GM15510 (cell line): ENCODE data around the gene CINP.

Experiments
- POLR2A ChIP-seq: IDR thresholded peaks from 3 replicates; pipeline ENCODE4 v1.6.1; 2011; ENCODE audit warnings: borderline replicate concordance; ENCODE audit not compliant: insufficient read length; ENCODE audit errors: extremely low read depth

The CINP gene

DNA sequence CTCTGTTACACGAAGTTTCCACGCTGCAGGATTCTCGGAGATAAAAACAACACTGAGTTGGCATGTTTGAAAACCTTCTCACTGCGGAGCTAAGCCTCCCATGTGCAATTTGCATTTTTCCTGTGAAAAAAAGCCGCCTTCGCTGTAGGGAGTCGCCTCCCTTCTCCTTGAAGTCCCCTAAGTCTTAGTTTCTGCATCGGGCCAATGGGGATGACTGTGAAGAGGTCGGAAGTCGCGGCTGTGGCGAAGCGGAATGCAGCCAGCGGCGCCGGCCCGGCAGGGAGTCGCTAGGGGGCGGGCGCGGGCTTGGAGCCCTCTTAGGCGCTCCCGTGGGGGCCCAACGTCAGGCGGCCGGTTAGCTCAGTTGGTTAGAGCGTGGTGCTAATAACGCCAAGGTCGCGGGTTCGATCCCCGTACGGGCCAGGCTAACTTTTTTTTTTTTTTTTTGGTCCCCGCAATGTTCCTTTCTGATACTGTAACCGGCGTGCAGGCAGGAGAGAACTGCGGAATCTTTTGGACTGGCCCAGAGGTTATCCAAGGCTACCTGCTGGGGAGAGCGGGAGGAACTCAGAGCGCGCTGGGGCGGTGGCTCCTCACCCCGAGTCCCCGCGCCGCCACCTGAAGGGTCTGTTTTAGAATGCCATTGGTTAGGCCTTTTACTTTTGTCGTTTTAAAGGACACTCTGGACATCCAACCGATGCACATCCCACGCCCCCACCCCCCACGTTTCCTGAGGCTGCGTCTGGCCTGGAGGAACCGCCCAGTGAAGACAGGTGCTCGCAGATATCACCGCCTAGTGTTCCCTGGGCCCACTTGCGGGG lies 45.7 kb downstream of the CINP start:
- TF ChIP-seq POLR2A = peak; percentile 13

DNA sequence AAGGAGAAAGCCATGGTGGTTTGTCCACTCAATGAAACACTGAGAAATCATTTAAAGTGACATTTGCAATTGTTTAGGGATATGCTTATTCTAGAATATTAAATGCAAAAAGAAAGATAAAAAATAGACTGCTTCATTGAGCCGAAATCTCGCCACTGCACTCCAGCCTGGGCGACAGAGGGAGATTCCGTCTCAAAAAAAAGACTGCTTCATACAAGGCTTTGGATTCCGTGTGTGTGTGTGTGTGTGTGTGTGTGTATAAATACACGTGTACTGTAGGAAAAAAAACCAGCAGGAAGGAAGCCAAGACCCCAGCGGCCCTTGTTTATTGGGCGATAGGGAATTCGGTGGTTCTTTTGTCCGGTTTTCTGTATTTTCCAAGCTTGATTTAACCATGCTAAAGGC lies 46.4 kb downstream of the CINP start:
- no peak for TF ChIP-seq POLR2A

DNA sequence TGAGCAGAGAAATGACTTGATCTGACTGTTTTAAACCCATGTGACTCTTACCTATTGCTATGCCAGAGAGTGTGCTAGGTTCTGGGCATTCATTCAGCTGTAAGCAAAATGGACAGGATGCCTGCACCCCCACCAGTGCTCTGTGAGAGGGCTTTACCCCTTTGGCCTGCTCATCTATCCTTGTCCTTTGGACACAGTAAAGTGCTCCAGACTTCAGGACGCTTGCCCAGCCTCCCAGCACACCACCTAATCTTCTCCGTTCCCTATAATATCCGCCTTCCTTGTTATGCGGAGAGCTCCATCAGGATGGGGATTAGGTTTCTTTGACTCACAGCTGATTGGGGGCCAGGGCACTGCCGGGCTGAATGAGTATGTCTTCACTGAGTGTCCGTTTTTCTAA lies 47.6 kb downstream of the CINP start:
- TF ChIP-seq POLR2A = no peak

DNA sequence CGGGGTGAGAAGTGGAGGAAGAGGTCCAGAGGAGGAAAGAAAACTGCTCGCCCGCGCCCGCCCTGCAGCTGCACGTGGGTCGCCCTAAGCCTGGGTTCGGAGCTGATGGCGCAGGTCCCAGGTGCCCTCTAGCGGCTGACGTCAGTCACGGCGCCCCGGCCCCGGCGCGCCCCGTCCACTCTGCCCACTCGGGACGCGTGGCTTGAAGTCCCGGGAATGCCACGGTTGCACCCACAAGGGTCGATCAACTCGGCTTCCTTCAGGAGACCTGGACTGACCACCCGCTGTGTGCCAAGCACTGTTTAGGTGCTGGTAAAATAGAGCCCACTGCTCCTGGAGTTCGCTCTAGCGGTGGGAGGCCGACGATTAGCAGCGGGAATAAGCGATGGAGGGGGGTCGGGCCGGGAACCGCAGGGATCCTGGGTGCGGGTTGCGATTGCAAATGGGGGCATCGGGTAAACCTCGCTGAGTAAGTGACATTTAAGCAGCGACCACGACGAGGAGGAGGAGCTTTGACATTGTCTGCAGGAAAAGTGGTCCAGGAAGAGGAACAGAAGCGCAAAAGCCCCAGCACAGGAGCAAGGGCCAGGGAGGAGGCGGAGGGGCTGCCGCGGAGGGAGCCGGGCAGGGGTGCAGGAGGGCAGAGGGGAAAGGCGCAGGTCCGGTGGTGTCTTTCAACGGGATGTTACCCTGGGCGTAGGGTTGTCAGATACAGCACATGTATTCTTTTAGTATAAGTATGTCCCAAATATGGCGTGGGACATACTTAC lies 48.3 kb downstream of the CINP start:
- peak; percentile 13 for TF ChIP-seq POLR2A

DNA sequence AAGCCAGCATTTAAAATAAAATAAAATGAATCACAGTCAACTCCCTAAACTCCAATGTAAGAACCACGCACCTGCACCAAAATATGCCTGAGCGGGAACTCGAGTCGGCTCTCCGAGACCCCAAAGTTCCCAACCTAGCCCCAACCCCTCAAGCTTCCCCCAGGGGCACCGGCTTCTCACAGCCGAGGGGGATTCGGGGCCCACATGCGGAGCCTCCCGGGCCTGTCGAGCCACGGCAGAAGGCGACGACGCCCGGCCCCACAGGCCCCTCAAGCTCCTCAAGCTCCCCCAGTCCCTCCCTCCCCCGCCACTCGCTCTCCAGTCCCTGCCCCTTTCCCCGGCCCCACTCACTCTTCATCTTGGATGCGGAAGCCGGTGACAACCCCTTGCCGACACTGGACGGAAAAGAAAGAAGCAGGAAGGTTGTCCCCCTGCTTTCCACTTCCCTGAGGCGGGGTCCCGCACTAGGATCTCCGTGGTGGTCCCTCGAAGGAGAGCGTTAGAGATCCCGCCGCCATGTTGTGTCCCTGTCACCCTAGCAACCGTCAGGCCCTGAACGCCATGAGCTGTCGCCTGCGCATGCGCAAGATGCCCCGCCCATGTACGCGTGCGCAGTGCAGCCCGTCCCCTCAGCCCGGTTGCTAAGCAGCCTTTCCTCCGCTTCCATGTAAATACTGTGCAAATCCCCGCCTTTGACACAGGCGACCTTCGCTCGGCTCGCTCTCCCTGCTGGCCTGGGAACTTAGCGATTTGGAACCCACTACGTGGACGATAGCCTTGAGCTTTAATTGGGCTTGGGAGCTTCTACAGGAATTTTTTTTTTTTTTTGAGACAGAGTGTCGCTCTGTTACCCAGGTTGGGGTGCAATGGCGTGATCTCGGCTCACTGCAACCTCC lies 57.8 kb downstream of the CINP start, which contains the start of gene MOK:
TSS of gene MOK (minus strand) at position 554 of the 896 bp plus-strand sequence. CDS start at position 358, 196 bp downstream.
- TF ChIP-seq POLR2A = no peak

DNA sequence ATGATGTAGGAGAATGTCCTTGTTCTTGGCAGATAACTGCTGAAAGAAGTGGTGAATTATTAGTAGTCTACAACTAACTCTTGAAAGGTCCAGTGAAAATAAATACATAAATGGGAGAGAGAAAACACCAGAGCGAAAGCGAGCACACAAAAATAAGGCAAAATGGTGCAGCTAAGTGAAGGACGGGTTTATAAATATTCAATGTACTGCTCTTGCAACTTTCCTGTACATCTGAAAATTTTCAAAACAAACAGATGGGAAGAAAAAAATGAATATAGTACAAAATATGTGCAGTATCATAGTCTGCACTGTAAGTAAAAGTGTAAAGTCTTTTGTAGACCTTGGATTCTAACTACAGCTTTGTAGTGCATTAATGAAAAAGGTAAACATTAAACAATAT lies 59.0 kb downstream of the CINP start:
- TF ChIP-seq POLR2A = no peak
